NCI-H2227 (cell line): ENCODE measurements around the gene KLHL10.

ENCODE experiments used
- DNase-seq: peaks from one replicate; lab custom pipeline; 2025; ENCODE audit not compliant: unreplicated experiment; lab: John Stamatoyannopoulos, UW

The KLHL10 gene

GRCh38 chr17:41837761-41838538 is at the start of gene KLHL10:
Gene KLHL10, plus strand, starts transcription at chr17:41837825. Its CDS starts 108 bp downstream, at chr17:41837933.
- no peak for DNase-seq

DNA sequence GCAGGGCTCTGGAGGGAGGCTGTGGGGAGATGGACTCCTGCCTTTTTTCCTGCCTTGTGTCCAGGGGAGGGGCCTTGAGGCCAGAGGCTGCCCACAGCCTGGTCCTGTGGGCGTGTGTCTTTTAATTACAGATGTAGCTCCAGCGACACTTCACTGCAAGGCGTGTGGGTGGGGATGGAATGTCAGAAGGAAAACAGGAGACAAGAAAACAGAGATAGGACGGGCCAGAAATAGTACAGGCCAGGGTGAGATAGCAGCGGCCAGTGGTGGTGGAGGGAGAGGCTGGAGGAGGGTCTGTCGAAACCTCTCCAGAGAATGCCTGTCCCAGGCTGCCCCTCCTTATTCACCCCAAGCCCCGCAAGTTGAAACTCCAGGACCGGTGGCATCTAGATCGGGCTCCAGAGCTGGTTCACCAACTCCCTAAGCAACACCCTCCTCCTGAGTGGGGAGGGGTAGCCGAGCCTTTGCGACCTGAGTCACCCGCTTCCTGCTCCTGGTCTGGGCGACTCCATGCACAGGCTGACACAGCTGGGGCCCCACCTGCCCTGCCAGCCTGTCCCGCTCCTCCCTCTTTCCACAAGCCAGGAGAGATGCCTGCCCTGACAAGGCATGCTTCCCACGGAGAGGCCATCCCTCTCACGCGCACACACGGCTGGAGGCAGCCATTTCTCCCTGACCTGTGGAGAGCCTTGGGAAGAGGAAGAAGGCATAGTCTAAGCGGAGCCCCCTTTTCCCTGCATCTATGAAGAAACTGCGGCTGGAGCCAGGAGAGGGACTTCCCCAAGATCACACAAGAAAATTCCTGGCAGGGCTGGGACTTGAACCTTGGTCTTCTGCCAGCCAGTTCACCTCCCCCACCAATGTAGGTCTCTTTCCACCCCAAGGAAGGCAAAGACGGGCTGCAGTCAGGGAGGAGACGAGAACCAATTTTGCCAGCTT is 44.5 kb upstream of the KLHL10 start:
- peak; percentile 59 for DNase-seq

- DNase-seq: no peak
Measured at GRCh38 chr17:41793784-41794539, 43.7 kb upstream of the KLHL10 start.

- DNase-seq: no peak
Measured at GRCh38 chr17:41794540-41794975, 43.1 kb upstream of the KLHL10 start.

- no peak for DNase-seq
Measured at GRCh38 chr17:41796121-41796895, 41.3 kb upstream of the KLHL10 start.

DNA sequence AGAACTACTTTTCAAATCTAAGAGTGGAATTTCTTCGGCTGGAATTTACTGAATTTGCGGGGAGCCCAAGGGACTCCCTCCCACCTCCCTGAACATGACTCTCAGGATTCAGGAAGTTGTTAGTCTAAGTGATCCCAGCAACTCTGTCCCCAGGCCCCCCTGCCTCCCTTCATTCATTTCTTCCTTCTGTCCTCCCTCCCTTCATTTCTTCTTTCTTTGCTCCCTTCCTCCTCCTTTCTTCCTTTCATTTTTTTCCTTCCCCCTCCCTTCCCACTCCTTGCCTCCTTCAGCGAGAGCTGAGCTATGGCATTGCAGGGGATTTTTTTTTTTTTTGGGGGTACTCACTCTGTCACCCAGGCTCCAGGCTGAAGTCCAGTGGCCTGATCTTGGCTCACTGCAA is 40.2 kb upstream of the KLHL10 start:
- DNase-seq: no peak

- DNase-seq: no peak
Measured at GRCh38 chr17:41799366-41799765, 38.3 kb upstream of the KLHL10 start.

DNA sequence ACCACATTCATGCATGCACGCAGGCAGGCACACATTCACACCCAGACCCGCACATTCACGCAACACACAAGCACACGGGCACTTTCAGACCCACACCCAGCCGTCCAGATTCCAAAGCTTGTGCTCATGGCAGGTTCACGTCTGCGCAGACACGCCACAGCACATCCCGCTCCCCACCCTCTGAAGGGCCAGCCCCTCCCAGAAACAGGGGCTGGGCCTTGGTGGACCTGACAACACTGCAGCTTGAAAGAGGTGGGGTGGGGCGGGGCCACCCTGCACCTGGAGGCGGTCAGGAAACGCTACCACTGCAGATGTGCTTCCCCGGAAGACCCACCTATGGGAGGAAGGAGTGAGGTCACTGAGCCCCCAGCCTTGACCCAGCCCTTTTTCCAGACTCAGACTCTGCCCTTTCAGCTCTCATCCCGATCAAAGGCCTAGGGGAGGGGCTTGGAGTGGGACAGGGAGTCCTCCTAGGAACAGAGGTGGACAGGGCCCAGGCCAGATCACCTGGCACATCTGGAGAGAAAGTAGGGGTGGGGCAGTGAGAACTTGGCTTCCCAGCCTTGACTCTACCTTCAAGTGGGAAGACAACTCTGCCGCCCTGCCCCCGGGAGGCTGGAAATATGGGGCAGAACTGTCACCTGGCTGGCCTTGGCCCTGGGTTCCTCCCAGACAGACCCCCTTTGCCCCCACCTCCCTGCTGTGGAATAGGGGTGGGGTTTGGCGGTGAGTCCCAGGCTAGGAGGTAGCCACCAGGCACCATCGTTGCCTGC is 36.8 kb upstream of the KLHL10 start:
- peak; percentile 33 for DNase-seq

- peak; percentile 87 for DNase-seq
Measured at GRCh38 chr17:41801374-41802271, 36.0 kb upstream of the KLHL10 start.

DNA sequence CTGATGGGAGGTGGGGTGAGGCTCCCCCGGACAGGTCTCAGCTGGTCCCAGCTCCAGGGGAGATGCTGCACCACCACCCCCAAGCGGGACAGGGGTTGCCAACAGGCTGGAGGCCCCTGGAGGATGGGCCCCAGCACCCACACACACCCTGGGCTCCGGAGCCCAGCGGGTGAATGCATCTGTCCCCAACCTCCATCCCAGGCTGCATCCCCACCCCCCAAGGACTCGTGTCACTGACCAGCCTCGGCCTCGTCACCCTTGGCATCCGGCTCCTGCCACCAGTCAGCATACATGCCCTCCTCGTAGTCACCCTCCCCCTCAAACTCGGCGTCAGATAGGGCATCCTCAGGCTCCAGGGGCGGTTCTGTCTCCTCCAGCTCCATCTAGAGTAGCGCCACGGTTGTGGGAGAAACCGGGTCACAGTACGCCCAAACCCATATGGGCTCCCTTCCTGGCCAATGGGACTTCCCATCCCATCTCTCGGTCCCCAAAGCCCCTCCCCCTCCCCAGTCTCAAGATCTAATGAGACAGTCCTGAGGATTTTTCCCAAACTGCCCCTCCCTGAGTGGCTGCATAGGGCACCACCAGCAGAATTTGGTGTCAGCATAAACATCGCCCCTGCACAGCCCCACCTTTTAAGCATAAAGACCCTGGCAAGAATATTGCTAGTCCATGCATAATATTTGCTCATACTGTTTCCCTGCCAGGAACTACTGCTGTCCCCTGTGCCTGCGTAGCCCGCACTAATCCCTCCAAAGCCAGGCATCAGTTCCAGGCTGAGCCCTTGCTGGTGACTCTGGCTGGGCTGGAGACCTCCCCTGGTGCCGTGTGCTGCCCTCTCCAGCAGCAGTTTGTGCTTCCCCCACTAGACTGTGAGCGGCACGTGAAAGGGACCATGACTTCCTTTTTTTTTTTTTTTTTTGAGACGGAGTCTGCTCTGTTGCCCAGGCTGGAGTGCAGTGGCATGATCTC is 34.3 kb upstream of the KLHL10 start:
- DNase-seq: no peak

DNA sequence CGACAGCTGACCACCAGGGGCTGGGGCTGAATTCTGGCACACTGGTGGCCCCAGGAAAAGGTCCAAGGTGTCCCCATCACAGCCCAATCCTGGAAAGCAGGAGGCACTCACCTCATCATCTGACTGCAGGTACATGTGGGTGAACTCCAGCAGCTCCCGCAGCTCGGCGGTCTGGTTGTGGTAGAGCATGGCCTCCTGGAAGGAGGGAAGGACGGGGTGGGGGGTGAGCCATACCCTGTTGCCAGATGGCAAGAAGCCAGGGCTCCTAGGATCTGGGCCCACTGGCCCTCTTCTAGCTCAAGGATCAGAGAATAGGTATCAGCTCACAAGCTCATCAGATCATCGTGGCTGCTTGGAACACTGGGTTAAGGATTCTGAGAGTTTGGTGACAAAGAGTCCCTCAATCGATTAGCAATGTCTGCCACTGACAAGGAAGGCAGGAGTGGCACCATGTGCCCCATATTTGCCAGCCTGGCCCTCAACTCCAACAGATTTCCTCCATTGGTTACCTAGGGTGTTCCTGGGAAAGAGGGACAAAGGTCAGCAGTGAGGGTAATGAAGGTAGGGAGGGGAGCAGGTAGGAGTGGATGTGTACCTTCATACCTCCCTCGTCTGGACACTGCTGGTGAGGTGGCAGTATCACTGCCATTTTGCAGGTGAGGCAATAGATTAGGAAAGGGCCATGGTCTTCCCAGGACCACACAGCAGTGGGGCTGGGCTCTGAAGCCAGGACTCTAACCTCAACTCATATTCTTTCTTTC is 30.8 kb upstream of the KLHL10 start:
- no peak for DNase-seq

GRCh38 chr17:41810659-41811548 is 26.7 kb upstream of the KLHL10 start:
- peak; percentile 66 for DNase-seq

- peak; percentile 82 for DNase-seq
Measured at GRCh38 chr17:41811549-41812380, 25.9 kb upstream of the KLHL10 start, which contains the start of gene P3H4. Gene P3H4, minus strand, starts transcription at chr17:41811949. Its CDS starts 34 bp downstream, at chr17:41811915.

DNA sequence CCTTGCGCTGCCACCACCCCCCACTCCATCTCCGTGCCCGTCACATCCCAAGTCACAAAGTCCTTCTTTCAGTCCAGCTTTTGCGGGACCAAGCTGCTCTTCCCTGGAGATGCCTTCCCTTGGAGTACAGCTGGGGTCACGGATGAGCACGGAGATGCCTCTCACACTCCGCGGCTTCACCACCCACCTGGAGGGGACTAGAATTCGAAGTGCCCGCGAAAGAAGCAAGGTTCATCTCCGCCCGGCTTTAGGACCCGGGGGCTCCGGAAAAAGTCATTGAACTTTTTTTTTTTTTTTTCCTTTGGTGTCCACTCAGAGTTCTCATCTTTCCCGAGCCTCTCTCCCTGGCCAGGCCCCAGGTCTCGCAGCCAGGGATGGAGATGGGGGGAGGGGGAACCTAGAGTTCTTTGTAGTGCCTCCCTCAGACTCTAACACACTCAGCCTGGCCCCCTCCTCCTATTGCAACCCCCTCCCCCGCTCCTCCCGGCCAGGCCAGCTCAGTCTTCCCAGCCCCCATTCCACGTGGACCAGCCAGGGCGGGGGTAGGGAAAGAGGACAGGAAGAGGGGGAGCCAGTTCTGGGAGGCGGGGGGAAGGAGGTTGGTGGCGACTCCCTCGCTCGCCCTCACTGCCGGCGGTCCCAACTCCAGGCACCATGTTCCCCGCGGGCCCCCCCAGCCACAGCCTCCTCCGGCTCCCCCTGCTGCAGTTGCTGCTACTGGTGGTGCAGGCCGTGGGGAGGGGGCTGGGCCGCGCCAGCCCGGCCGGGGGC is 25.1 kb upstream of the KLHL10 start, which contains the start of gene FKBP10:
TSS of gene FKBP10 (plus strand) at position 624 of the 771 bp plus-strand sequence. CDS start at position 655, 31 bp downstream.
- DNase-seq: peak; percentile 90
